ENCODE data around the gene KCNN1. TPM values are rescaled to one million over a fixed set of nuclear protein-coding genes. Genes with fewer than 3 reads are reported as not detected.

KCNN1 gene
- total and polyA plus RNA-seq, 2 of the 13 experiments (the other 11 are each of a cell fraction or from before 2014, with no cell fraction given) = 0.04 TPM; not detected in 1

- TF ChIP-seq ZNF556 (CRISPR knock-in tag; IDR thresholded peaks at IDR 0.05; ENCODE audit: borderline replicate concordance) (no peak), NAIF1 (CRISPR knock-in tag; IDR thresholded peaks at IDR 0.05; ENCODE audit: borderline replicate concordance) (no peak)
These were observed 53.5 kb downstream of the KCNN1 start (continued) for GRCh38 chr19:18020212-18021085.

- Histone ChIP-seq H3K27me3 (ENCODE audit: control insufficient read depth in 1 of 2, insufficient read depth in 2 of 2, low read length in 2 of 2) (no peaks in the 10 kb centered on the region), H4K20me1 (ENCODE audit: insufficient read depth, low read length) (no peaks in the 10 kb centered on the region), H3K79me2 (ENCODE audit: insufficient read depth, low read length) (no peaks in the 10 kb centered on the region), H3K4me3 (replicated peaks in 1 of 3; ENCODE audit: insufficient read depth in 1 of 3, low read depth in 2 of 3, low read length in 3 of 3) (peak overlapping the region; percentile 26 to 62 (median 37); a peak in 5 of 6 replicates), H3K27ac (ENCODE audit: extremely low read length, insufficient read depth, low read length) (no peak overlapping the region), H3K4me2 (ENCODE audit: low read depth, low read length) (peak overlapping the region; percentile 88), H3K9me3 (ENCODE audit: low read length) (no peaks in the 10 kb centered on the region), H3K36me3 (replicated peaks in 1 of 2; ENCODE audit: control insufficient read depth in 1 of 2, insufficient read depth in 2 of 2, low read length in 2 of 2) (no peaks in the 10 kb centered on the region), H3K9ac (ENCODE audit: insufficient read depth, low read depth, low read length) (peak overlapping the region; percentile 57), H2AFZ (ENCODE audit: low read length) (no peak overlapping the region), H3K4me1 (ENCODE audit: insufficient read depth, low read length) (peaks cover 62% of the 10 kb centered on the region)
- BruUV-seq (replicated peaks) = no TSS peak
- intact Hi-C loops (cut with micrococcal nuclease; ENCODE audit: unreplicated experiment) = no loop called here
- no peak for FAIRE-seq
- DNase-seq (ENCODE audit: low spot score) = no peak
- ChIA-PET POLR2A (interaction anchor here (0.6 to 2.1 kb wide), 3 partner anchors 8 to 71 kb away, joined by 4 to 10 read pairs (median 5); no protein-coding TSS in a partner anchor), CTCF (ENCODE audit: low intra/inter-chr PET ratio, low total read pairs) (no interaction called here)
- in situ Hi-C loops (cut with HindIII; ENCODE audit: extremely low pct_ligation_motif_present, low pct_unique_long_range_greater_than_20kb) = no loop called here
- ATAC-seq = peak; percentile 16
- WGBS (ENCODE audit: low lambda C conversion rate) = 21% methylated on average over 9 of the region's 21 CpGs
- TF ChIP-seq ATF7 (IDR thresholded peaks at IDR 0.05) (no peak), ATF7 (CRISPR knock-in tag; IDR thresholded peaks at IDR 0.05) (no peak), HOXD1 (CRISPR knock-in tag; IDR thresholded peaks at IDR 0.05) (no peak), ZNF503 (CRISPR knock-in tag; IDR thresholded peaks at IDR 0.05) (no peak), ZBTB43 (CRISPR knock-in tag; conservative IDR thresholded peaks at IDR 0.05) (peak; percentile 68), KMT2A (CRISPR knock-in tag; IDR thresholded peaks at IDR 0.05) (no peak), ZNF333 (CRISPR knock-in tag; IDR thresholded peaks at IDR 0.05; ENCODE audit: borderline replicate concordance) (no peak), PRDM10 (CRISPR knock-in tag; IDR thresholded peaks at IDR 0.05; ENCODE audit: low read depth) (no peak), ZFP90 (CRISPR knock-in tag; IDR thresholded peaks at IDR 0.05; ENCODE audit: borderline replicate concordance) (no peak), HOXA3 (CRISPR knock-in tag; IDR thresholded peaks at IDR 0.05) (no peak), ZNF614 (CRISPR knock-in tag; IDR thresholded peaks at IDR 0.05; ENCODE audit: borderline replicate concordance) (no peak)
These were observed 54.3 kb downstream of the KCNN1 start for GRCh38 chr19:18021121-18021755.
